ENCODE results near the gene LUZP2.

DNA sequence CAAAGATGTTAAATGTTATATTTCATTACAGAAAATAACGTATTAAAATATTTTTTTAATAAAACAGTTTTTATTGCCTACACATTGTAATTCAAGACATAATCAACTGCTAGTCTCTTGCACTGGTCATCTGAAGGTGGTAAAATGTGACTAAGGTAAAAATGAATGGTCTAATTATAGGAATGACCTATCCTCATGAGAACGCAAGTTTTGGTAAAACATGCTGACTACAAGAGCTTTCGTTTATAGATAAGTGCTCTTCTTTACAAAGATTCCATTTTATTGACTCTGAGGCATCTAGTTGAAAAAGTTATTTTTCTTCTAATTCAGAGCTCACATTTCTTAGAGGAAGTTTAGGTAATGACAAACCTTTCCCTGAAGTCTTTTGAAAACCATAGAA lies 27.3 kb downstream of the LUZP2 start:
- TF ChIP-seq, protein P1, sequence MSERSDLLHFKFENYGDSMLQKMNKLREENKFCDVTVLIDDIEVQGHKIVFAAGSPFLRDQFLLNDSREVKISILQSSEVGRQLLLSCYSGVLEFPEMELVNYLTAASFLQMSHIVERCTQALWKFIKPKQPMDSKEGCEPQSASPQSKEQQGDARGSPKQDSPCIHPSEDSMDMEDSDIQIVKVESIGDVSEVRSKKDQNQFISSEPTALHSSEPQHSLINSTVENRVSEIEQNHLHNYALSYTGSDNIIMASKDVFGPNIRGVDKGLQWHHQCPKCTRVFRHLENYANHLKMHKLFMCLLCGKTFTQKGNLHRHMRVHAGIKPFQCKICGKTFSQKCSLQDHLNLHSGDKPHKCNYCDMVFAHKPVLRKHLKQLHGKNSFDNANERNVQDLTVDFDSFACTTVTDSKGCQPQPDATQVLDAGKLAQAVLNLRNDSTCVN (CRISPR knock-in tag; IDR thresholded peaks at IDR 0.05), result no peak
- TF ChIP-seq, protein P2, sequence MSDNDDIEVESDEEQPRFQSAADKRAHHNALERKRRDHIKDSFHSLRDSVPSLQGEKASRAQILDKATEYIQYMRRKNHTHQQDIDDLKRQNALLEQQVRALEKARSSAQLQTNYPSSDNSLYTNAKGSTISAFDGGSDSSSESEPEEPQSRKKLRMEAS (CRISPR knock-in tag; IDR thresholded peaks at IDR 0.05), result no peak
- no peak for TF ChIP-seq ELF1 (tag; IDR thresholded peaks at IDR 0.05)
- TF ChIP-seq, protein P3, sequence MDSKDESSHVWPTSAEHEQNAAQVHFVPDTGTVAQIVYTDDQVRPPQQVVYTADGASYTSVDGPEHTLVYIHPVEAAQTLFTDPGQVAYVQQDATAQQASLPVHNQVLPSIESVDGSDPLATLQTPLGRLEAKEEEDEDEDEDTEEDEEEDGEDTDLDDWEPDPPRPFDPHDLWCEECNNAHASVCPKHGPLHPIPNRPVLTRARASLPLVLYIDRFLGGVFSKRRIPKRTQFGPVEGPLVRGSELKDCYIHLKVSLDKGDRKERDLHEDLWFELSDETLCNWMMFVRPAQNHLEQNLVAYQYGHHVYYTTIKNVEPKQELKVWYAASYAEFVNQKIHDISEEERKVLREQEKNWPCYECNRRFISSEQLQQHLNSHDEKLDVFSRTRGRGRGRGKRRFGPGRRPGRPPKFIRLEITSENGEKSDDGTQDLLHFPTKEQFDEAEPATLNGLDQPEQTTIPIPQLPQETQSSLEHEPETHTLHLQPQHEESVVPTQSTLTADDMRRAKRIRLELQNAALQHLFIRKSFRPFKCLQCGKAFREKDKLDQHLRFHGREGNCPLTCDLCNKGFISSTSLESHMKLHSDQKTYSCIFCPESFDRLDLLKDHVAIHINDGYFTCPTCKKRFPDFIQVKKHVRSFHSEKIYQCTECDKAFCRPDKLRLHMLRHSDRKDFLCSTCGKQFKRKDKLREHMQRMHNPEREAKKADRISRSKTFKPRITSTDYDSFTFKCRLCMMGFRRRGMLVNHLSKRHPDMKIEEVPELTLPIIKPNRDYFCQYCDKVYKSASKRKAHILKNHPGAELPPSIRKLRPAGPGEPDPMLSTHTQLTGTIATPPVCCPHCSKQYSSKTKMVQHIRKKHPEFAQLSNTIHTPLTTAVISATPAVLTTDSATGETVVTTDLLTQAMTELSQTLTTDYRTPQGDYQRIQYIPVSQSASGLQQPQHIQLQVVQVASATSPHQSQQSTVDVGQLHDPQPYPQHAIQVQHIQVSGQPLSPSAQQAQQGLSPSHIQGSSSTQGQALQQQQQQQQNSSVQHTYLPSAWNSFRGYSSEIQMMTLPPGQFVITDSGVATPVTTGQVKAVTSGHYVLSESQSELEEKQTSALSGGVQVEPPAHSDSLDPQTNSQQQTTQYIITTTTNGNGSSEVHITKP (IDR thresholded peaks at IDR 0.05; ENCODE audit: partially characterized antibody), result no peak
- TF ChIP-seq, protein P4, sequence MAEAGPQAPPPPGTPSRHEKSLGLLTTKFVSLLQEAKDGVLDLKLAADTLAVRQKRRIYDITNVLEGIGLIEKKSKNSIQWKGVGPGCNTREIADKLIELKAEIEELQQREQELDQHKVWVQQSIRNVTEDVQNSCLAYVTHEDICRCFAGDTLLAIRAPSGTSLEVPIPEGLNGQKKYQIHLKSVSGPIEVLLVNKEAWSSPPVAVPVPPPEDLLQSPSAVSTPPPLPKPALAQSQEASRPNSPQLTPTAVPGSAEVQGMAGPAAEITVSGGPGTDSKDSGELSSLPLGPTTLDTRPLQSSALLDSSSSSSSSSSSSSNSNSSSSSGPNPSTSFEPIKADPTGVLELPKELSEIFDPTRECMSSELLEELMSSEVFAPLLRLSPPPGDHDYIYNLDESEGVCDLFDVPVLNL (CRISPR knock-in tag; IDR thresholded peaks at IDR 0.05; ENCODE audit: low read depth), result no peak
- no peak for TF ChIP-seq ARNT (IDR thresholded peaks at IDR 0.05)
- TF ChIP-seq ZNF586 (CRISPR knock-in tag; conservative IDR thresholded peaks at IDR 0.05), result no peak
- TF ChIP-seq, protein P5, sequence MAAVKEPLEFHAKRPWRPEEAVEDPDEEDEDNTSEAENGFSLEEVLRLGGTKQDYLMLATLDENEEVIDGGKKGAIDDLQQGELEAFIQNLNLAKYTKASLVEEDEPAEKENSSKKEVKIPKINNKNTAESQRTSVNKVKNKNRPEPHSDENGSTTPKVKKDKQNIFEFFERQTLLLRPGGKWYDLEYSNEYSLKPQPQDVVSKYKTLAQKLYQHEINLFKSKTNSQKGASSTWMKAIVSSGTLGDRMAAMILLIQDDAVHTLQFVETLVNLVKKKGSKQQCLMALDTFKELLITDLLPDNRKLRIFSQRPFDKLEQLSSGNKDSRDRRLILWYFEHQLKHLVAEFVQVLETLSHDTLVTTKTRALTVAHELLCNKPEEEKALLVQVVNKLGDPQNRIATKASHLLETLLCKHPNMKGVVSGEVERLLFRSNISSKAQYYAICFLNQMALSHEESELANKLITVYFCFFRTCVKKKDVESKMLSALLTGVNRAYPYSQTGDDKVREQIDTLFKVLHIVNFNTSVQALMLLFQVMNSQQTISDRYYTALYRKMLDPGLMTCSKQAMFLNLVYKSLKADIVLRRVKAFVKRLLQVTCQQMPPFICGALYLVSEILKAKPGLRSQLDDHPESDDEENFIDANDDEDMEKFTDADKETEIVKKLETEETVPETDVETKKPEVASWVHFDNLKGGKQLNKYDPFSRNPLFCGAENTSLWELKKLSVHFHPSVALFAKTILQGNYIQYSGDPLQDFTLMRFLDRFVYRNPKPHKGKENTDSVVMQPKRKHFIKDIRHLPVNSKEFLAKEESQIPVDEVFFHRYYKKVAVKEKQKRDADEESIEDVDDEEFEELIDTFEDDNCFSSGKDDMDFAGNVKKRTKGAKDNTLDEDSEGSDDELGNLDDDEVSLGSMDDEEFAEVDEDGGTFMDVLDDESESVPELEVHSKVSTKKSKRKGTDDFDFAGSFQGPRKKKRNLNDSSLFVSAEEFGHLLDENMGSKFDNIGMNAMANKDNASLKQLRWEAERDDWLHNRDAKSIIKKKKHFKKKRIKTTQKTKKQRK (IDR thresholded peaks at IDR 0.05; ENCODE audit: borderline replicate concordance, low read depth, low read length), result no peak
- TF ChIP-seq, protein P6, sequence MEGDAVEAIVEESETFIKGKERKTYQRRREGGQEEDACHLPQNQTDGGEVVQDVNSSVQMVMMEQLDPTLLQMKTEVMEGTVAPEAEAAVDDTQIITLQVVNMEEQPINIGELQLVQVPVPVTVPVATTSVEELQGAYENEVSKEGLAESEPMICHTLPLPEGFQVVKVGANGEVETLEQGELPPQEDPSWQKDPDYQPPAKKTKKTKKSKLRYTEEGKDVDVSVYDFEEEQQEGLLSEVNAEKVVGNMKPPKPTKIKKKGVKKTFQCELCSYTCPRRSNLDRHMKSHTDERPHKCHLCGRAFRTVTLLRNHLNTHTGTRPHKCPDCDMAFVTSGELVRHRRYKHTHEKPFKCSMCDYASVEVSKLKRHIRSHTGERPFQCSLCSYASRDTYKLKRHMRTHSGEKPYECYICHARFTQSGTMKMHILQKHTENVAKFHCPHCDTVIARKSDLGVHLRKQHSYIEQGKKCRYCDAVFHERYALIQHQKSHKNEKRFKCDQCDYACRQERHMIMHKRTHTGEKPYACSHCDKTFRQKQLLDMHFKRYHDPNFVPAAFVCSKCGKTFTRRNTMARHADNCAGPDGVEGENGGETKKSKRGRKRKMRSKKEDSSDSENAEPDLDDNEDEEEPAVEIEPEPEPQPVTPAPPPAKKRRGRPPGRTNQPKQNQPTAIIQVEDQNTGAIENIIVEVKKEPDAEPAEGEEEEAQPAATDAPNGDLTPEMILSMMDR (IDR thresholded peaks at IDR 0.05 in 2 of 3, conservative IDR thresholded peaks at IDR 0.05 in 1 of 3; ENCODE audit: insufficient read depth in 2 of 3, low read depth in 1 of 3, low read length in 3 of 3), result no peak
- no peak for TF ChIP-seq HNRNPL (IDR thresholded peaks at IDR 0.05; ENCODE audit: low read depth, low read length)
- TF ChIP-seq, protein P7, sequence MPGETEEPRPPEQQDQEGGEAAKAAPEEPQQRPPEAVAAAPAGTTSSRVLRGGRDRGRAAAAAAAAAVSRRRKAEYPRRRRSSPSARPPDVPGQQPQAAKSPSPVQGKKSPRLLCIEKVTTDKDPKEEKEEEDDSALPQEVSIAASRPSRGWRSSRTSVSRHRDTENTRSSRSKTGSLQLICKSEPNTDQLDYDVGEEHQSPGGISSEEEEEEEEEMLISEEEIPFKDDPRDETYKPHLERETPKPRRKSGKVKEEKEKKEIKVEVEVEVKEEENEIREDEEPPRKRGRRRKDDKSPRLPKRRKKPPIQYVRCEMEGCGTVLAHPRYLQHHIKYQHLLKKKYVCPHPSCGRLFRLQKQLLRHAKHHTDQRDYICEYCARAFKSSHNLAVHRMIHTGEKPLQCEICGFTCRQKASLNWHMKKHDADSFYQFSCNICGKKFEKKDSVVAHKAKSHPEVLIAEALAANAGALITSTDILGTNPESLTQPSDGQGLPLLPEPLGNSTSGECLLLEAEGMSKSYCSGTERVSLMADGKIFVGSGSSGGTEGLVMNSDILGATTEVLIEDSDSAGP (CRISPR knock-in tag; IDR thresholded peaks at IDR 0.05), result no peak
- TF ChIP-seq ZNF717 (CRISPR knock-in tag; IDR thresholded peaks at IDR 0.05), result no peak
- no peak for TF ChIP-seq HCFC1 (IDR thresholded peaks at IDR 0.05; ENCODE audit: low read depth, low read length)
